GM12878 (cell line): ENCODE results near the gene FREY1. TPM values are rescaled to one million over a fixed set of nuclear protein-coding genes. Genes with fewer than 3 reads are reported as not detected.

ENCODE experiments used
- E2F4 ChIP-seq: IDR thresholded peaks from 2 replicates; pipeline ENCODE4 v1.6.1; 2012; ENCODE audit warnings: low read depth, low read length, improper control_type of control experiment
- EED ChIP-seq: sonication (generic); IDR thresholded peaks from 2 replicates; pipeline ENCODE4 v1.6.1; 2016; ENCODE audit warnings: antibody characterized with exemption, low read depth
- GATAD2B ChIP-seq: fragments of 450-650 bp; conservative IDR thresholded peaks from 2 replicates; pipeline ENCODE4 v1.6.1; 2017; ENCODE audit warnings: low read depth, mild to moderate bottlenecking, moderate library complexity
- MTA2 ChIP-seq: fragments of 450-650 bp; IDR thresholded peaks from 2 replicates; pipeline ENCODE4 v1.6.1; 2016; ENCODE audit warnings: low read depth, mild to moderate bottlenecking, moderate library complexity
- NR2C2 ChIP-seq: IDR thresholded peaks from 2 replicates; pipeline ENCODE4 v1.6.1; 2011; ENCODE audit warnings: borderline replicate concordance, low read depth; ENCODE audit not compliant: control insufficient read depth, insufficient read length
- PAX5 ChIP-seq: IDR thresholded peaks from 2 replicates; pipeline ENCODE4 v1.6.1; 2011; ENCODE audit warnings: low read depth, low read length, borderline replicate concordance
- RUNX3 ChIP-seq: IDR thresholded peaks from 2 replicates; pipeline ENCODE4 v1.6.1; 2012; ENCODE audit warnings: low read length, inconsistent platforms
- SMAD1 ChIP-seq: fragments of 450-650 bp; IDR thresholded peaks from 2 replicates; pipeline ENCODE4 v1.6.1; 2018; ENCODE audit warnings: mild to moderate bottlenecking, low read depth; ENCODE audit not compliant: partially characterized antibody
- SMAD5 ChIP-seq: IDR thresholded peaks from 2 replicates; pipeline ENCODE4 v1.6.1; 2016; ENCODE audit warnings: antibody characterized with exemption, low read depth
- SREBF1 ChIP-seq: IDR thresholded peaks from 2 replicates; pipeline ENCODE4 v1.6.1; 2012; ENCODE audit warnings: mild to moderate bottlenecking, low read length
- SRF ChIP-seq, 2 experiments: IDR thresholded peaks; 2 replicates each; pipeline ENCODE4 v1.6.1; 2011; ENCODE audit warnings: low read depth in 2 of 2, low read length in 2 of 2, mild to moderate bottlenecking in 1 of 2, moderate library complexity in 1 of 2
- TARDBP ChIP-seq: IDR thresholded peaks from 2 replicates; pipeline ENCODE4 v1.6.1; 2016; ENCODE audit warnings: borderline replicate concordance
- TBL1XR1 ChIP-seq: IDR thresholded peaks from 2 replicates; pipeline ENCODE4 v1.6.1; 2012; ENCODE audit warnings: low read depth, low read length, improper control_type of control experiment
- WRNIP1 ChIP-seq: IDR thresholded peaks from 2 replicates; pipeline ENCODE4 v1.6.1; 2011; ENCODE audit warnings: low read depth, low read length, improper control_type of control experiment, borderline replicate concordance
- ZNF207 ChIP-seq: fragments of 450-650 bp; IDR thresholded peaks from 2 replicates; pipeline ENCODE4 v1.6.1; 2014; ENCODE audit warnings: antibody characterized with exemption, mild to moderate bottlenecking, borderline replicate concordance
- ZNF592 ChIP-seq: fragments of 450-650 bp; IDR thresholded peaks from 2 replicates; pipeline ENCODE4 v1.6.1; 2017; ENCODE audit warnings: mild to moderate bottlenecking, moderate library complexity
- polyA plus RNA-seq, 11 experiments: library from polyadenylated mRNA; depleted of rRNA in 4 of 11; unstranded in 6 of 11; stranded (reverse) in 5 of 11; fragments of >200 nt; fragmentation: Nextera tagmentation in 4 of 11; fragmentation: Illumina TruSeq in 1 of 11; extraction: Ambion mirVana in 4 of 11; extraction: Trizol in 1 of 11; gene quantifications; 1 replicate in 1 of 11; 2 replicates in 10 of 11; pipeline versions ENCODE4 v1.2.1 to v1.2.3, GENCODE V29; 2011 to 2016; ENCODE audit warnings: inconsistent platforms in 2 of 11, missing spikeins in 2 of 11, low read depth in 1 of 11
- total RNA-seq, 4 experiments: library from RNA; depleted of rRNA in 3 of 4; stranded (reverse); fragments of >200 nt in 3 of 4; fragmentation: Illumina TruSeq in 1 of 4; extraction: Trizol in 1 of 4; gene quantifications; 2 replicates each; pipeline versions ENCODE4 v1.2.1 to v1.2.3, GENCODE V29; 2013 to 2021
- TF ChIP-seq, protein P1 (sequence below): fragments of 450-650 bp; formaldehyde crosslinking; IDR thresholded peaks from 2 replicates; pipeline ENCODE4 v1.4.0; 2022; ENCODE audit warnings: mild to moderate bottlenecking, moderate library complexity
- TF ChIP-seq, protein P2 (sequence below): fragments of 150-350 bp; IDR thresholded peaks from 2 replicates; pipeline ENCODE4 v1.6.1; 2014; ENCODE audit warnings: mild to moderate bottlenecking, low read depth, low read length
- TF ChIP-seq, protein P3 (sequence below): fragments of 450-650 bp; IDR thresholded peaks from 2 replicates; pipeline ENCODE4 v1.6.1; 2017; ENCODE audit warnings: low read depth, mild to moderate bottlenecking, moderate library complexity

The FREY1 gene
- total and polyA plus RNA-seq, 10 of the 15 experiments (the other 5 are each of a cell fraction or from before 2014, with no cell fraction given), result 0.13 to 1.7 (median 0.39) TPM; not detected in 3

DNA sequence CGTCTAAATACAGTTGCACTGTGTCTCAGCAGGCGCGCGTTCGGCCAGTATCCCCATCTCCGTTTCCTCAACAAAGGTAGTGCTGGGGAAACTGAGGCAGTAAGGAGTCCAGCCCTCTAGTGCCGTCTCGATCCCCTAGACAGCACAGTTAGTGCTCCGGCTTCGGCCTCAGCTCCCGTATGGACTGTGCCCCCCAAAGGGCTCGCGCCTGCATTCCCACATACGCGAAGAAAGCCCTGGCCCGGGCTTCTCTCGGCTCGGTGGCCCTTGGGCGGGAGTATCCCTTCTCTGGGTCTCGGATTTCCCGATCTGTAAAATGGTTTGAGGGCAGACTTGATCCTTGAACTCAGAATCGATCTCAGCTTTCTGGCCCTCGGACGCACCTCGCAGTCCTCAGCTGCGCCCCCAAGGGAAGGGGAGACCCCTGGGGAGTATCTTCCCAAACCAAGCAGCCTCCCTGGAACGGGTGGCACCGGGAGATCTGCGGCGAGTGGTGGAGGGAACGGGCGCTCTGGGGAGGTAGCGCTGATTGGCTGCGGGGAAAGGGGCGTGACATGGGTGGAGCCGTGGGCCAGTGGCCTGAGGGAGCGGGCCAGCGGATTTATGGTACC is 11.4 kb upstream of the FREY1 start (continued):
- TF ChIP-seq, protein P1, sequence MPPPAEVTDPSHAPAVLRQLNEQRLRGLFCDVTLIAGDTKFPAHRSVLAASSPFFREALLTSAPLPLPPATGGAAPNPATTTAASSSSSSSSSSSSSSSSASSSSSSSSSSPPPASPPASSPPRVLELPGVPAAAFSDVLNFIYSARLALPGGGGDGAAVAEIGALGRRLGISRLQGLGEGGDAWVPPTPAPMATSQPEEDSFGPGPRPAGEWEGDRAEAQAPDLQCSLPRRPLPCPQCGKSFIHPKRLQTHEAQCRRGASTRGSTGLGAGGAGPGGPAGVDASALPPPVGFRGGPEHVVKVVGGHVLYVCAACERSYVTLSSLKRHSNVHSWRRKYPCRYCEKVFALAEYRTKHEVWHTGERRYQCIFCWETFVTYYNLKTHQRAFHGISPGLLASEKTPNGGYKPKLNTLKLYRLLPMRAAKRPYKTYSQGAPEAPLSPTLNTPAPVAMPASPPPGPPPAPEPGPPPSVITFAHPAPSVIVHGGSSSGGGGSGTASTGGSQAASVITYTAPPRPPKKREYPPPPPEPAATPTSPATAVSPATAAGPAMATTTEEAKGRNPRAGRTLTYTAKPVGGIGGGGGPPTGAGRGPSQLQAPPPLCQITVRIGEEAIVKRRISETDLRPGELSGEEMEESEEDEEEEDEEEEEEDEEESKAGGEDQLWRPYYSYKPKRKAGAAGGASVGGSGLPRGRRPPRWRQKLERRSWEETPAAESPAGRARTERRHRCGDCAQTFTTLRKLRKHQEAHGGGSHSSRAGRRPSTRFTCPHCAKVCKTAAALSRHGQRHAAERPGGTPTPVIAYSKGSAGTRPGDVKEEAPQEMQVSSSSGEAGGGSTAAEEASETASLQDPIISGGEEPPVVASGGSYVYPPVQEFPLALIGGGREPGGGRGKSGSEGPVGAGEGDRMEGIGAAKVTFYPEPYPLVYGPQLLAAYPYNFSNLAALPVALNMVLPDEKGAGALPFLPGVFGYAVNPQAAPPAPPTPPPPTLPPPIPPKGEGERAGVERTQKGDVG (CRISPR knock-in tag), result no peak
- no peak for TF ChIP-seq SMAD1
- no peak for TF ChIP-seq PAX5
- no peak for TF ChIP-seq SRF (IDR thresholded peaks at IDR 0.05; ENCODE audit: low read depth in 2 of 2, low read length in 2 of 2)
- TF ChIP-seq, protein P2, sequence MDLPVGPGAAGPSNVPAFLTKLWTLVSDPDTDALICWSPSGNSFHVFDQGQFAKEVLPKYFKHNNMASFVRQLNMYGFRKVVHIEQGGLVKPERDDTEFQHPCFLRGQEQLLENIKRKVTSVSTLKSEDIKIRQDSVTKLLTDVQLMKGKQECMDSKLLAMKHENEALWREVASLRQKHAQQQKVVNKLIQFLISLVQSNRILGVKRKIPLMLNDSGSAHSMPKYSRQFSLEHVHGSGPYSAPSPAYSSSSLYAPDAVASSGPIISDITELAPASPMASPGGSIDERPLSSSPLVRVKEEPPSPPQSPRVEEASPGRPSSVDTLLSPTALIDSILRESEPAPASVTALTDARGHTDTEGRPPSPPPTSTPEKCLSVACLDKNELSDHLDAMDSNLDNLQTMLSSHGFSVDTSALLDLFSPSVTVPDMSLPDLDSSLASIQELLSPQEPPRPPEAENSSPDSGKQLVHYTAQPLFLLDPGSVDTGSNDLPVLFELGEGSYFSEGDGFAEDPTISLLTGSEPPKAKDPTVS, result no peak
- TF ChIP-seq ZNF592, result no peak
- TF ChIP-seq EED, result 0 out of 2 replicates have a peak, but pooled peaks have one; percentile 32
- peak; percentile 8; the same call in 1 of the 2 replicates for TF ChIP-seq MTA2
- TF ChIP-seq WRNIP1, result no peak
- TF ChIP-seq TBL1XR1, result no peak
- no peak for TF ChIP-seq RUNX3
- TF ChIP-seq GATAD2B, result 0 out of 2 replicates have a peak, but pooled peaks have one; percentile 44
- no peak for TF ChIP-seq NR2C2
- TF ChIP-seq E2F4, result no peak
- no peak for TF ChIP-seq TARDBP
- no peak for TF ChIP-seq SMAD5
- TF ChIP-seq ZNF207, result no peak
- TF ChIP-seq SREBF1, result no peak
- TF ChIP-seq, protein P3, sequence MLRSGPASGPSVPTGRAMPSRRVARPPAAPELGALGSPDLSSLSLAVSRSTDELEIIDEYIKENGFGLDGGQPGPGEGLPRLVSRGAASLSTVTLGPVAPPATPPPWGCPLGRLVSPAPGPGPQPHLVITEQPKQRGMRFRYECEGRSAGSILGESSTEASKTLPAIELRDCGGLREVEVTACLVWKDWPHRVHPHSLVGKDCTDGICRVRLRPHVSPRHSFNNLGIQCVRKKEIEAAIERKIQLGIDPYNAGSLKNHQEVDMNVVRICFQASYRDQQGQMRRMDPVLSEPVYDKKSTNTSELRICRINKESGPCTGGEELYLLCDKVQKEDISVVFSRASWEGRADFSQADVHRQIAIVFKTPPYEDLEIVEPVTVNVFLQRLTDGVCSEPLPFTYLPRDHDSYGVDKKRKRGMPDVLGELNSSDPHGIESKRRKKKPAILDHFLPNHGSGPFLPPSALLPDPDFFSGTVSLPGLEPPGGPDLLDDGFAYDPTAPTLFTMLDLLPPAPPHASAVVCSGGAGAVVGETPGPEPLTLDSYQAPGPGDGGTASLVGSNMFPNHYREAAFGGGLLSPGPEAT, result 0 out of 2 replicates have a peak, but pooled peaks have one; percentile 16
